ENCODE results near the gene C17orf75. TPM values are rescaled to one million over a fixed set of nuclear protein-coding genes. Genes with fewer than 3 reads are reported as not detected.

C17orf75 gene
- total and polyA plus RNA-seq, 2 experiments from 2014 or later, result 35.9 to 43.3 TPM

DNA sequence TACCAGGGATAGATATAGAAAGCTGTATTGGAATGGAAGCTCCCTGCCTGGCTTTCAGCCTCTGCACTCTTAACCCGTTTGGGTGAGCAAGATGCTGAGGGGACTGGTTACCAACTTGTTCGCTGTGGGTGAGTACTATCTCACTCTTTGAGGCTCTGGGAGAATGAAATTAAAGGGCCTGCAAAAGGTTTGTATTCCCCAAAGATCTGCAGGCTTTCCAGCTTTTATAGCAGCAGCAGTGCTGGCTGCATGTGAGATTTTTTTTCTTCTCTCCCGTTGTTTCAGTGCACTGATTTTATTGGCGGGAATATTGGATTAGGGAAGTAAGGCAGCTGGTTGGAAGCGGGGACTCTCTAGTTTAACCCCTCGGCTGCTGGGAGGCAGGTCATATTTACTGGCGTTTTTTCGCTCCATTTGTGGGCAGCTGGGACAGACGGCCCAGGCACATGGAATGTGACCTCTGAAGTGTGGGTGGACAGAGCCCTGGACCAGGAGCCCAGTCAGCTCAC lies 30.9 kb downstream of the C17orf75 start (continued):
- TF ChIP-seq, protein P1, sequence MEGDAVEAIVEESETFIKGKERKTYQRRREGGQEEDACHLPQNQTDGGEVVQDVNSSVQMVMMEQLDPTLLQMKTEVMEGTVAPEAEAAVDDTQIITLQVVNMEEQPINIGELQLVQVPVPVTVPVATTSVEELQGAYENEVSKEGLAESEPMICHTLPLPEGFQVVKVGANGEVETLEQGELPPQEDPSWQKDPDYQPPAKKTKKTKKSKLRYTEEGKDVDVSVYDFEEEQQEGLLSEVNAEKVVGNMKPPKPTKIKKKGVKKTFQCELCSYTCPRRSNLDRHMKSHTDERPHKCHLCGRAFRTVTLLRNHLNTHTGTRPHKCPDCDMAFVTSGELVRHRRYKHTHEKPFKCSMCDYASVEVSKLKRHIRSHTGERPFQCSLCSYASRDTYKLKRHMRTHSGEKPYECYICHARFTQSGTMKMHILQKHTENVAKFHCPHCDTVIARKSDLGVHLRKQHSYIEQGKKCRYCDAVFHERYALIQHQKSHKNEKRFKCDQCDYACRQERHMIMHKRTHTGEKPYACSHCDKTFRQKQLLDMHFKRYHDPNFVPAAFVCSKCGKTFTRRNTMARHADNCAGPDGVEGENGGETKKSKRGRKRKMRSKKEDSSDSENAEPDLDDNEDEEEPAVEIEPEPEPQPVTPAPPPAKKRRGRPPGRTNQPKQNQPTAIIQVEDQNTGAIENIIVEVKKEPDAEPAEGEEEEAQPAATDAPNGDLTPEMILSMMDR (conservative IDR thresholded peaks at IDR 0.05; ENCODE audit: low read depth in 2 of 2), result no peak
- TF ChIP-seq EZH2phosphoT487 (IDR thresholded peaks at IDR 0.05; ENCODE audit: unreplicated experiment) (no peak), JUNB (IDR thresholded peaks at IDR 0.05; ENCODE audit: unreplicated experiment) (no peak), NANOG (IDR thresholded peaks at IDR 0.05; ENCODE audit: borderline replicate concordance) (no peak), STAT1 (IDR thresholded peaks at IDR 0.05; ENCODE audit: unreplicated experiment) (no peak)

DNA sequence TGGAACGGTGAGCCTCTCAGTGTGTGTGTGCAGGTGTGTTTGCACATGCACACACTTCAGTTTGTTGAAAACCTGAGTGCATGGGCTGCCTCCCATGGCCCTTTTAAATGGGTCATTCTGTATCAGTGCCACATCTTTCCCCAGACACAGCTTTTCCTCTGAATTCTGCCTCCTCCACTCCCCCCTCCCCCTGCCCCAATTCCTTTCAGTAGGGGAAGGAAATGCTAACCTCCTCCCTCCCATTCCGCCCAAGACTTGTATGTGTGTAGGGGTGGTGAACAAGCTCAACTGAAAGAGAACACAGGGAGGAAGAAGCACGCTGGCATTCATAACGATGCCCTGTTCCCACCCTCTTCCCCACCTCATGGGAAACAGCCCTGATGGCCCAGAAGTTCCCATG lies 34.3 kb downstream of the C17orf75 start:
- TF ChIP-seq, protein P2, sequence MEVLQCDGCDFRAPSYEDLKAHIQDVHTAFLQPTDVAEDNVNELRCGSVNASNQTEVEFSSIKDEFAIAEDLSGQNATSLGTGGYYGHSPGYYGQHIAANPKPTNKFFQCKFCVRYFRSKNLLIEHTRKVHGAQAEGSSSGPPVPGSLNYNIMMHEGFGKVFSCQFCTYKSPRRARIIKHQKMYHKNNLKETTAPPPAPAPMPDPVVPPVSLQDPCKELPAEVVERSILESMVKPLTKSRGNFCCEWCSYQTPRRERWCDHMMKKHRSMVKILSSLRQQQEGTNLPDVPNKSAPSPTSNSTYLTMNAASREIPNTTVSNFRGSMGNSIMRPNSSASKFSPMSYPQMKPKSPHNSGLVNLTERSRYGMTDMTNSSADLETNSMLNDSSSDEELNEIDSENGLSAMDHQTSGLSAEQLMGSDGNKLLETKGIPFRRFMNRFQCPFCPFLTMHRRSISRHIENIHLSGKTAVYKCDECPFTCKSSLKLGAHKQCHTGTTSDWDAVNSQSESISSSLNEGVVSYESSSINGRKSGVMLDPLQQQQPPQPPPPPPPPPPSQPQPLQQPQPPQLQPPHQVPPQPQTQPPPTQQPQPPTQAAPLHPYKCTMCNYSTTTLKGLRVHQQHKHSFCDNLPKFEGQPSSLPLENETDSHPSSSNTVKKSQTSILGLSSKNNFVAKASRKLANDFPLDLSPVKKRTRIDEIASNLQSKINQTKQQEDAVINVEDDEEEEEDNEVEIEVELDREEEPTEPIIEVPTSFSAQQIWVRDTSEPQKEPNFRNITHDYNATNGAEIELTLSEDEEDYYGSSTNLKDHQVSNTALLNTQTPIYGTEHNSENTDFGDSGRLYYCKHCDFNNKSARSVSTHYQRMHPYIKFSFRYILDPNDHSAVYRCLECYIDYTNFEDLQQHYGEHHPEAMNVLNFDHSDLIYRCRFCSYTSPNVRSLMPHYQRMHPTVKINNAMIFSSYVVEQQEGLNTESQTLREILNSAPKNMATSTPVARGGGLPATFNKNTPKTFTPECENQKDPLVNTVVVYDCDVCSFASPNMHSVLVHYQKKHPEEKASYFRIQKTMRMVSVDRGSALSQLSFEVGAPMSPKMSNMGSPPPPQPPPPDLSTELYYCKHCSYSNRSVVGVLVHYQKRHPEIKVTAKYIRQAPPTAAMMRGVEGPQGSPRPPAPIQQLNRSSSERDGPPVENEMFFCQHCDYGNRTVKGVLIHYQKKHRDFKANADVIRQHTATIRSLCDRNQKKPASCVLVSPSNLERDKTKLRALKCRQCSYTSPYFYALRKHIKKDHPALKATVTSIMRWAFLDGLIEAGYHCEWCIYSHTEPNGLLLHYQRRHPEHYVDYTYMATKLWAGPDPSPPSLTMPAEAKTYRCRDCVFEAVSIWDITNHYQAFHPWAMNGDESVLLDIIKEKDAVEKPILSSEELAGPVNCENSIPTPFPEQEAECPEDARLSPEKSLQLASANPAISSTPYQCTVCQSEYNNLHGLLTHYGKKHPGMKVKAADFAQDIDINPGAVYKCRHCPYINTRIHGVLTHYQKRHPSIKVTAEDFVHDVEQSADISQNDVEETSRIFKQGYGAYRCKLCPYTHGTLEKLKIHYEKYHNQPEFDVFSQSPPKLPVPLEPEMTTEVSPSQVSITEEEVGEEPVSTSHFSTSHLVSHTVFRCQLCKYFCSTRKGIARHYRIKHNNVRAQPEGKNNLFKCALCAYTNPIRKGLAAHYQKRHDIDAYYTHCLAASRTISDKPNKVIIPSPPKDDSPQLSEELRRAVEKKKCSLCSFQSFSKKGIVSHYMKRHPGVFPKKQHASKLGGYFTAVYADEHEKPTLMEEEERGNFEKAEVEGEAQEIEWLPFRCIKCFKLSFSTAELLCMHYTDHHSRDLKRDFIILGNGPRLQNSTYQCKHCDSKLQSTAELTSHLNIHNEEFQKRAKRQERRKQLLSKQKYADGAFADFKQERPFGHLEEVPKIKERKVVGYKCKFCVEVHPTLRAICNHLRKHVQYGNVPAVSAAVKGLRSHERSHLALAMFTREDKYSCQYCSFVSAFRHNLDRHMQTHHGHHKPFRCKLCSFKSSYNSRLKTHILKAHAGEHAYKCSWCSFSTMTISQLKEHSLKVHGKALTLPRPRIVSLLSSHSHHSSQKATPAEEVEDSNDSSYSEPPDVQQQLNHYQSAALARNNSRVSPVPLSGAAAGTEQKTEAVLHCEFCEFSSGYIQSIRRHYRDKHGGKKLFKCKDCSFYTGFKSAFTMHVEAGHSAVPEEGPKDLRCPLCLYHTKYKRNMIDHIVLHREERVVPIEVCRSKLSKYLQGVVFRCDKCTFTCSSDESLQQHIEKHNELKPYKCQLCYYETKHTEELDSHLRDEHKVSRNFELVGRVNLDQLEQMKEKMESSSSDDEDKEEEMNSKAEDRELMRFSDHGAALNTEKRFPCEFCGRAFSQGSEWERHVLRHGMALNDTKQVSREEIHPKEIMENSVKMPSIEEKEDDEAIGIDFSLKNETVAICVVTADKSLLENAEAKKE (CRISPR knock-in tag; IDR thresholded peaks at IDR 0.05), result no peak
- TF ChIP-seq NANOG (IDR thresholded peaks at IDR 0.05; ENCODE audit: borderline replicate concordance), result no peak
- no peak for TF ChIP-seq ZNF331 (CRISPR knock-in tag; IDR thresholded peaks at IDR 0.05; ENCODE audit: low read depth)
- TF ChIP-seq, protein P1 (conservative IDR thresholded peaks at IDR 0.05; ENCODE audit: low read depth in 2 of 2), result no peak
- TF ChIP-seq CREB1 (CRISPR knock-in tag; IDR thresholded peaks at IDR 0.05; ENCODE audit: low read depth), result no peak
- no peak for TF ChIP-seq JUNB (IDR thresholded peaks at IDR 0.05; ENCODE audit: unreplicated experiment)
- no peak for TF ChIP-seq EZH2 (IDR thresholded peaks at IDR 0.05; ENCODE audit: low read depth, unreplicated experiment)
- TF ChIP-seq POLR2AphosphoS5 (IDR thresholded peaks at IDR 0.05; ENCODE audit: low read depth), result no peak
- H3K27ac ChIP-seq (ENCODE audit: low read depth), result no peak overlapping the region
- H4K20me1 ChIP-seq (replicated peaks; ENCODE audit: insufficient read depth), result no peaks in the 10 kb centered on the region
- peaks cover 51% of the 10 kb centered on the region for H3K4me1 ChIP-seq (ENCODE audit: insufficient read depth)
- no peak overlapping the region for H3K4me3 ChIP-seq
- H3K79me2 ChIP-seq (replicated peaks; ENCODE audit: insufficient read depth), result no peaks in the 10 kb centered on the region
- H3K27ac Mint-ChIP-seq, result no peak overlapping the region; the same call in 1 of the 2 replicates
- H3F3A ChIP-seq (replicated peaks; ENCODE audit: low read depth), result peaks cover 2% of the 10 kb centered on the region; the same call in 1 of the 2 replicates
- ATAC-seq, result no peak
- no peaks in the 10 kb centered on the region for H3K9me3 Mint-ChIP-seq
- no peak overlapping the region for H2AFZ ChIP-seq
- no peak overlapping the region for H3K4me3 Mint-ChIP-seq
- peaks cover 18% of the 10 kb centered on the region for H3K27me3 Mint-ChIP-seq (ENCODE audit: insufficient read depth, low read depth, poor library complexity)
- no peaks in the 10 kb centered on the region for H3K9me2 ChIP-seq (ENCODE audit: insufficient read depth)
- peaks cover 53% of the 10 kb centered on the region for H3K4me1 Mint-ChIP-seq
- peak overlapping the region; percentile 43; the same call in 1 of the 2 replicates for H3K4me2 ChIP-seq
- H3K36me3 Mint-ChIP-seq (ENCODE audit: low read depth), result peaks cover 3% of the 10 kb centered on the region; the same call in 1 of the 3 replicates
- no peaks in the 10 kb centered on the region for H3K27me3 ChIP-seq (ENCODE audit: insufficient read depth)
- DNase-seq (ENCODE audit: low spot score), result no peak
- H3K36me3 ChIP-seq (ENCODE audit: insufficient read depth), result no peaks in the 10 kb centered on the region
